Activated CD4-positive, alpha-beta memory T cell treated with anti-CD3 and anti-CD28 coated beads for 36 hours (primary cell): ENCODE data around the gene BLVRA. TPM values are rescaled to one million over a fixed set of nuclear protein-coding genes. Genes with fewer than 3 reads are reported as not detected.

Experiments
- CTCF ChIA-PET: fragments of 350-600 bp; sonication (Branson Sonifier 250); formaldehyde crosslinking; loops from one replicate; lab custom pipeline; 2021; ENCODE audit warnings: antibody characterized with exemption, inconsistent platforms; lab: Charles Lee
- POLR2A ChIA-PET: fragments of 350-600 bp; sonication (Branson Sonifier 250); formaldehyde crosslinking; loops from one replicate; lab custom pipeline; 2021; ENCODE audit warnings: antibody characterized with exemption; lab: Charles Lee
- DNase-seq: peaks from one replicate; pipeline ENCODE4 v3.0.0-alpha.2; 2020
- H3K27ac Mint-ChIP-seq: one replicate; pipeline ENCODE4 v1.8.0; 2021; ENCODE audit warnings: mixed read lengths
- H3K27me3 Mint-ChIP-seq: one replicate; pipeline ENCODE4 v1.8.0; 2021; ENCODE audit warnings: mixed read lengths
- H3K36me3 Mint-ChIP-seq: one replicate; pipeline ENCODE4 v1.8.0; 2021; ENCODE audit warnings: mixed read lengths
- H3K4me1 Mint-ChIP-seq: one replicate; pipeline ENCODE4 v1.8.0; 2021; ENCODE audit warnings: low read depth, mixed read lengths
- H3K4me3 Mint-ChIP-seq: one replicate; pipeline ENCODE4 v1.8.0; 2021; ENCODE audit warnings: mild to moderate bottlenecking, mixed read lengths
- H3K9me3 Mint-ChIP-seq: one replicate; pipeline ENCODE4 v1.8.0; 2021; ENCODE audit warnings: mixed read lengths
- intact Hi-C: fragments of 100-400 bp; cut with micrococcal nuclease; formaldehyde crosslinking; loops from one replicate; pipeline ENCODE4 v1.15.1; 2023
- total RNA-seq, 2 experiments: library from RNA; stranded (reverse); gene quantifications; one replicate each; pipeline ENCODE4 v1.2.3, GENCODE V29; 2021

Gene BLVRA
- total RNA-seq, 2 experiments from 2014 or later = 46.1 to 47.4 TPM

DNA sequence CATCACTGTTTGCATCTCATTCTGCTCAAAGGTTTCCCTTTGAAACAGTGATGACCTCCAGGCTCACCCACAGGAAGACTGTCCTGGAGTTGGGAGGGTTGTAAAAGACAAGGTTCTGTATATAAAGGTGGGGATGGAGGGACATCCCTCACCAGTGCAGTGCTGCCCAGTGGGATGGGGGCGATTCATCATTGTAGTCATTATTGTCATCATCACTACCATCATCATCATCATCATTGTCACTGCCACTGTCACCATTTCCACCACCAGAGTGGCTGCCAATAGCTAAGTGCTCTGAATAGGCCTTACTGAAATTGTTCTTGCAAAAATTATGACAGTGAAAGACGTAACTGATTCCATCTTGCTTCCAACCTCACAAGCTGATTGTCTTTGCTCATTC, 86.2 kb downstream of the BLVRA start:
- Mint-ChIP-seq H3K9me3 (no peaks in the 10 kb centered on the region), H3K36me3 (no peaks in the 10 kb centered on the region), H3K27ac (no peak overlapping the region), H3K27me3 (peaks cover 4% of the 10 kb centered on the region), H3K4me3 (no peak overlapping the region), H3K4me1 (no peaks in the 10 kb centered on the region)
- DNase-seq = no peak
- ChIA-PET POLR2A (no interaction called here), CTCF (interaction anchor here (3.6 kb wide), 1 partner anchor 262 kb away, joined by 17 read pairs; the partner anchor contains the start of gene STK17A)
- intact Hi-C loops = no loop called here

DNA sequence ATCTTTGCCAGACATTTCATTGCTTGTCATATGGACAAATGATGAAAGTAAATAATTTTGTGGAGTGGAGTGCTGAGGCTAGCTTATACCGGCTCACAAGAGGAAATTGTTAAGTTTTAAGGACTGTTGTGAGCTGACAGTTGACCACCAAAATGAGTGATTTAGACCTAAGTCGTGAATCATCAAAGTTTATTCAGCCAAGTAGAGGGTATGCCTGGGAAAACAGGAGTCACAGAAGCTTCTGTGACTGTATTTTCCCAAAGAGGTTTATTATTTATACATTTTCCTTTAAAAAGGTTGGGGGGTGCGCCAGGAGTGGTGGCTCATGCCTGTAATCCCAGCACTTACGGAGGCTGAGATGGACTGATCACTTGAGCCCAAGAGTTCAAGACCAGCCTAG, 89.0 kb downstream of the BLVRA start:
- ChIA-PET POLR2A (no interaction called here), CTCF (interaction anchor here (0.7 to 3.7 kb wide), 4 partner anchors 9 to 288 kb away, joined by 3 to 20 read pairs (median 4); partner anchors contain the start of gene STK17A)
- intact Hi-C loops = no loop called here
- H3K4me1 Mint-ChIP-seq = peaks cover 2% of the 10 kb centered on the region
- no peak overlapping the region for H3K27ac Mint-ChIP-seq
- no peaks in the 10 kb centered on the region for H3K36me3 Mint-ChIP-seq
- peaks cover 2% of the 10 kb centered on the region for H3K27me3 Mint-ChIP-seq
- no peak for DNase-seq
- H3K4me3 Mint-ChIP-seq = no peak overlapping the region
- H3K9me3 Mint-ChIP-seq = no peaks in the 10 kb centered on the region

DNA sequence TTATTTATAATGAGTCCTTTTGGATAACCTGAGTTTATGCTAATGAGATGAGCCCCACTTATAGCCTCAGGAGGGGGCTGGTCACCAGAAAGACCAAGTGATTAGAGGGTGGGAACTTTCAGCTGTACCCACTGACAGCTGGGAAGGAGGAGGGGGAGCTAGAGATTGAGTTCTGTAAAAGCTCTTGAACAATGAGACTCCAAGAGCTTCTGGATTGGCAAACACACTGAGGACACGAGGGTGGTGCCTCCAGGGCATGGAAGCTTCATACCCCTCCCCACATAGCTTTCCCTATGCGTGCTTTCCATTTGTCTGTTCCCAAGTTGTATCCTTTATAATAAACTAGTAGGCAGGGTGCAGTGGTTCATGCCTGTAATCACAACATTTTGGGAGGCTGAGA, 90.6 kb downstream of the BLVRA start:
- no peaks in the 10 kb centered on the region for H3K36me3 Mint-ChIP-seq
- intact Hi-C loops = no loop called here
- no peaks in the 10 kb centered on the region for H3K9me3 Mint-ChIP-seq
- no peak overlapping the region for H3K4me3 Mint-ChIP-seq
- no peak overlapping the region for H3K27ac Mint-ChIP-seq
- no peak for DNase-seq
- POLR2A ChIA-PET = interaction anchor here (1.4 kb wide), 1 partner anchor 21 kb away, joined by 4 read pairs; the partner anchor contains the start of gene MRPS24
- no peaks in the 10 kb centered on the region for H3K27me3 Mint-ChIP-seq
- peaks cover 2% of the 10 kb centered on the region for H3K4me1 Mint-ChIP-seq
- CTCF ChIA-PET = interaction anchor here (1.2 to 3.7 kb wide), 3 partner anchors 10 to 266 kb away, joined by 3 to 20 read pairs (median 6); partner anchors contain the start of gene STK17A

DNA sequence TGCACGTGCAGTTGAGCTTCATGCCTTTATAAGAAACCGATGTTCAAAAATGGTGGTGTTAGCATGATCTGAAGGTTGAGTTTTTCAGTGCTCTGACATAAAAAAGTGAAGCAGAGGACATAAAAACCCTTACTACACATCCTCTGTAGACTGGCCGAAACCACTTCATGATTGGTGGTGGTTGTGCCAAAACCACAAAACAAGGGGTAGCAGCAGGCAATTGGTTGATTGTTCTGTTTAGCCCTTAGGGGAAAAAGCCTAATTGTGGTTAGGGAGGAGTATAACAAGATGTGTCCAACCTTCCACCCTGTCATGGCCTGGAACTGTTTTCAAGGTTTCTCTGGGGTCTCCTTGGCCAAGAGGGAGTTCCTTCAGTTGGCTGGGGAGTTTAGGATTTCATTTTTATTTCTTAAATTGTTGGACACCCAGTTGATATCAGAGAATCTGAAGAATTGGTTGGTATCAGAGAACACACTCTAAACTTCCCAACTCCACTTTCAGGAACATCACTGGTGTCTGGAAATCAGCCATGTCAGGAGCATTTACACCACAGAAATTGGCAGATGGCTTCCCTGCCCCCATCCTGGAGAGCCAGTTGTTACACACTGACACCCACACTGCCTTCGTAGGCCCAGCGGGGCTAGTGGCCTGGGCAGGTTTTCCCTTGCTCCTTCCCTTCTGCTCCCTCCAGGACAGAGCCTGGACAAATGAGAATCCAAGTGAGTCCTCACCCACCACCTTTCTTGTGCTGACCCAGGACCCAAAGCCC, 92.1 kb downstream of the BLVRA start:
- no peaks in the 10 kb centered on the region for H3K36me3 Mint-ChIP-seq
- DNase-seq = no peak
- H3K9me3 Mint-ChIP-seq = no peaks in the 10 kb centered on the region
- H3K27me3 Mint-ChIP-seq = no peaks in the 10 kb centered on the region
- ChIA-PET CTCF (interaction anchor here (3.7 kb wide), 1 partner anchor 12 kb away, joined by 20 read pairs; no protein-coding TSS in a partner anchor), POLR2A (no interaction called here)
- peaks cover 2% of the 10 kb centered on the region for H3K4me1 Mint-ChIP-seq
- H3K4me3 Mint-ChIP-seq = no peak overlapping the region
- intact Hi-C loops = no loop called here
- no peak overlapping the region for H3K27ac Mint-ChIP-seq

DNA sequence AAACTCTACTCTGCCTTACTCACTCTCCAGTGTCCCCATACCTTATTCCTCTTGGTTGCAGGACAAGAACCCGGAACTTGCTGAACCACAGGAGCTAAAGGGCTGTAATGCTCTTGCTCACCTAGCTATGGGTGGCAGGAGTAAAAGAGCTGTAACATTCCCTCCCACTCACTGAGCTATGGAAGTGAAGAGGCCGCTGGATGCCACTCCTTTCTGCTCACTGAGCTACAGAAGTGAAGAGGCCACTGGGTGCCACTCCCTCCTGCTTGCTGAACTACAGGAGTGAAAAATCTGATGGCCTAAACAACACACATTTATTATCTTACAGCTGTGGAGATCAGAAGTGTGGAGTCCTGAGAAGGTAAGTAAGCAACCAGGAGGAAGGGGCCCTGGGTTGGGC, 93.3 kb downstream of the BLVRA start:
- no peak for DNase-seq
- Mint-ChIP-seq H3K27me3 (no peaks in the 10 kb centered on the region), H3K27ac (no peak overlapping the region), H3K4me3 (no peak overlapping the region), H3K9me3 (no peaks in the 10 kb centered on the region), H3K4me1 (peaks cover 2% of the 10 kb centered on the region), H3K36me3 (no peaks in the 10 kb centered on the region)
- ChIA-PET CTCF (interaction anchor here (0.9 to 1.3 kb wide), 2 partner anchors 9 to 13 kb away, joined by 3 to 4 read pairs; no protein-coding TSS in a partner anchor), POLR2A (no interaction called here)
- intact Hi-C loops = no loop called here

DNA sequence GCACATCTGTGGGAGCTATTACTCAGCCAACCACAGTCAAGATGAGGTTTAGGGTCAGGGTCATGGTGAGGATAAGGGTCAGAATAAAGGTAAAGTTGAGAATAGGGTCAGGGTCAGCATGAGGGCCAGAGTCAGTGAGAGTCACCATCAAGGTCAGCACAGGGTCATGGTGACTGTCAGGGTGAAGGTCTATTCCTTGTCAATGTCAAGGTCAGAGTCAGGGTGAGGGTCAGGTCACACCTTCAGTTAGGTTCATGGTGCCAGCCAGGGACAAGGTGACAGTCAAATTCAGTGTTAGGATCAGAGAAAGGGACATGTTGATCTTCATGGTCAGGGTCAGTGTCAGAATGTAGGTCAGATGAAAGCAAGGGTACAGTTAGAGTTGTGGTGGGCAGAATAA, 96.7 kb downstream of the BLVRA start:
- no peaks in the 10 kb centered on the region for H3K36me3 Mint-ChIP-seq
- DNase-seq = no peak
- POLR2A ChIA-PET = no interaction called here
- no peaks in the 10 kb centered on the region for H3K27me3 Mint-ChIP-seq
- H3K4me1 Mint-ChIP-seq = no peaks in the 10 kb centered on the region
- CTCF ChIA-PET = interaction anchor here (0.6 kb wide), 1 partner anchor 18 kb away, joined by 3 read pairs; no protein-coding TSS in a partner anchor
- no peak overlapping the region for H3K27ac Mint-ChIP-seq
- no peak overlapping the region for H3K4me3 Mint-ChIP-seq
- intact Hi-C loops = no loop called here
- no peaks in the 10 kb centered on the region for H3K9me3 Mint-ChIP-seq

DNA sequence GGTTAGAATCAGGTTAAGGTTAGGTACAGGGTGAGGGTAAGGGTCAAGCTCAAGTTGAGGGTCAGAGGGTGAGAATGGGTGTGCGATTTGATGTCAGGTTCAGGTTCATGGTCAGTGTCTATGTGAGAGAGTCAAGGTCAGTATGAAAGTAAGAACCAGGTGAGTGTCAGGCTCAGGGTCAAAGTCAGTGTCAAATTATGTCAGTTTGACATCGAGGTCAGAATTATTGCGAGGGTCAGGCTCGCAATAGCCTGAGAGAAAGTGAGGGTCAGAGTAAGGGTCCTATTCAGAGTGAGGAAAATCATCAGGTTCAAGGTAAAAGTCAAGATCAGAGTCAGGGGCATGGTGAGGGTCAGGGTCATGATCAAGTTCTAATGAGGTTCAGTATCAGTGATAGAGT, 97.8 kb downstream of the BLVRA start:
- H3K36me3 Mint-ChIP-seq = no peaks in the 10 kb centered on the region
- CTCF ChIA-PET = interaction anchor here (0.7 kb wide), 1 partner anchor 46 kb away, joined by 3 read pairs; no protein-coding TSS in a partner anchor
- no peaks in the 10 kb centered on the region for H3K27me3 Mint-ChIP-seq

More for the DNA sequence above, 97.8 kb downstream of the BLVRA start:
- H3K27ac Mint-ChIP-seq = no peak overlapping the region
- H3K4me1 Mint-ChIP-seq = no peaks in the 10 kb centered on the region
- intact Hi-C loops = no loop called here
- no peak for DNase-seq
- POLR2A ChIA-PET = no interaction called here
- H3K4me3 Mint-ChIP-seq = no peak overlapping the region
- no peaks in the 10 kb centered on the region for H3K9me3 Mint-ChIP-seq

Other genes starting within 250 kb of the BLVRA start
- 10 to 100 TPM; 58.2 to 62.6 TPM for gene STK17A, start 175.6 kb upstream of the BLVRA start, total RNA-seq
- gene COA1, start 29.2 kb upstream of the BLVRA start, total RNA-seq = 10 to 100 TPM; 78.9 to 79.6 TPM
- gene MRPS24, start 110.8 kb downstream of the BLVRA start, total RNA-seq = 100 to 1,000 TPM; 115 to 128 TPM
- gene URGCP, start 147.9 kb downstream of the BLVRA start, total RNA-seq = 10 to 100 TPM; 22.3 to 24.0 TPM
- 10 to 100 TPM; 11.3 to 11.8 TPM for gene UBE2D4, start 167.8 kb downstream of the BLVRA start, total RNA-seq
- gene SPDYE1, start 239.2 kb downstream of the BLVRA start, total RNA-seq = not detected